HEK293 (cell line): ENCODE results near the gene SYCN.
A peak's percentile ranks its signal among the peaks of the same experiment; 100 is the strongest.

Experiments
- CTCF ChIA-PET: fragments of 350-600 bp; formaldehyde crosslinking; extraction: SDS; loops from one replicate; lab custom pipeline; 2021; ENCODE audit warnings: antibody characterized with exemption; lab: Yijun Ruan, JAX
- POLR2A ChIA-PET: fragments of 300-600 bp; formaldehyde crosslinking; extraction: SDS; loops from one replicate; lab custom pipeline; 2020; ENCODE audit warnings: antibody characterized with exemption, inconsistent platforms; lab: Yijun Ruan, JAX
- H3K27ac ChIP-seq: fragments of 200-500 bp; sonication (Bioruptor generic); 2 replicates; pipeline ENCODE4 v1.5.1; 2014; ENCODE audit warnings: low read depth, low read length, control low read depth, inconsistent platforms; ENCODE audit errors: extremely low read depth
- H3K36me3 ChIP-seq, 2 experiments: fragments of 200-500 bp in 1 of 2; sonication (Bioruptor generic) in 1 of 2; 1 replicate in 1 of 2; 2 replicates in 1 of 2; pipeline ENCODE4 v1.5.1; 2014 to 2017; ENCODE audit warnings: inconsistent platforms in 2 of 2, low read length in 2 of 2; ENCODE audit not compliant: control insufficient read depth in 2 of 2, insufficient read depth in 1 of 2
- H3K4me1 ChIP-seq: fragments of 200-500 bp; sonication (Bioruptor generic); 2 replicates; pipeline ENCODE4 v1.5.1; 2014; ENCODE audit warnings: mild to moderate bottlenecking, low read length, inconsistent platforms; ENCODE audit not compliant: control insufficient read depth, insufficient read depth
- H3K4me3 ChIP-seq: 2 replicates; pipeline ENCODE4 v1.5.1; 2011; ENCODE audit warnings: low read depth, mild to moderate bottlenecking, control low read depth, low read length, moderate library complexity
- H3K9me3 ChIP-seq: fragments of 200-500 bp; sonication (Bioruptor generic); 2 replicates; pipeline ENCODE4 v1.5.1; 2014; ENCODE audit warnings: low read depth, low read length, inconsistent platforms; ENCODE audit not compliant: control insufficient read depth, insufficient read depth
- KLF7 ChIP-seq: fragments of 450-650 bp; formaldehyde crosslinking; IDR thresholded peaks from 2 replicates; pipeline ENCODE4 v1.5.1; 2016; ENCODE audit warnings: missing biosample characterization, missing genetic modification characterization, borderline replicate concordance
- PRDM10 ChIP-seq: fragments of 450-650 bp; formaldehyde crosslinking; IDR thresholded peaks from 2 replicates; pipeline ENCODE4 v1.5.1; 2016; ENCODE audit warnings: missing biosample characterization, missing genetic modification characterization
- TRIM28 ChIP-seq: IDR thresholded peaks from 2 replicates; pipeline ENCODE4 v1.6.1; 2011; ENCODE audit warnings: low read length, control low read depth, borderline replicate concordance
- ZBTB17 ChIP-seq: fragments of 450-650 bp; formaldehyde crosslinking; IDR thresholded peaks from 2 replicates; pipeline ENCODE4 v1.5.1; 2016; ENCODE audit warnings: missing biosample characterization, missing genetic modification characterization
- ZNF138 ChIP-seq: fragments of 450-650 bp; formaldehyde crosslinking; IDR thresholded peaks from 2 replicates; pipeline ENCODE4 v1.5.1; 2016; ENCODE audit warnings: missing biosample characterization, missing genetic modification characterization, borderline replicate concordance
- ZNF174 ChIP-seq: fragments of 450-650 bp; formaldehyde crosslinking; IDR thresholded peaks from 2 replicates; pipeline ENCODE4 v1.5.0; 2017; ENCODE audit warnings: missing biosample characterization, mild to moderate bottlenecking, missing genetic modification characterization
- ZNF792 ChIP-seq: fragments of 450-650 bp; formaldehyde crosslinking; IDR thresholded peaks from 2 replicates; pipeline ENCODE4 v1.5.1; 2016; ENCODE audit warnings: missing biosample characterization, missing genetic modification characterization
- TF ChIP-seq, protein P1 (sequence below): fragments of 450-650 bp; formaldehyde crosslinking; IDR thresholded peaks from 2 replicates; pipeline ENCODE4 v1.5.1; 2017; ENCODE audit warnings: missing biosample characterization, missing genetic modification characterization
- TF ChIP-seq, protein P2 (sequence below): fragments of 450-650 bp; formaldehyde crosslinking; IDR thresholded peaks from 2 replicates; pipeline ENCODE4 v1.5.1; 2016; ENCODE audit warnings: missing biosample characterization, missing genetic modification characterization
- TF ChIP-seq, protein P3 (sequence below): fragments of 450-650 bp; formaldehyde crosslinking; IDR thresholded peaks from 2 replicates; pipeline ENCODE4 v1.5.1; 2016; ENCODE audit warnings: missing biosample characterization, missing genetic modification characterization
- TF ChIP-seq, protein P4 (sequence below): fragments of 450-650 bp; formaldehyde crosslinking; IDR thresholded peaks from 2 replicates; pipeline ENCODE4 v1.5.1; 2016; ENCODE audit warnings: missing biosample characterization, missing genetic modification characterization

SYCN gene

DNA sequence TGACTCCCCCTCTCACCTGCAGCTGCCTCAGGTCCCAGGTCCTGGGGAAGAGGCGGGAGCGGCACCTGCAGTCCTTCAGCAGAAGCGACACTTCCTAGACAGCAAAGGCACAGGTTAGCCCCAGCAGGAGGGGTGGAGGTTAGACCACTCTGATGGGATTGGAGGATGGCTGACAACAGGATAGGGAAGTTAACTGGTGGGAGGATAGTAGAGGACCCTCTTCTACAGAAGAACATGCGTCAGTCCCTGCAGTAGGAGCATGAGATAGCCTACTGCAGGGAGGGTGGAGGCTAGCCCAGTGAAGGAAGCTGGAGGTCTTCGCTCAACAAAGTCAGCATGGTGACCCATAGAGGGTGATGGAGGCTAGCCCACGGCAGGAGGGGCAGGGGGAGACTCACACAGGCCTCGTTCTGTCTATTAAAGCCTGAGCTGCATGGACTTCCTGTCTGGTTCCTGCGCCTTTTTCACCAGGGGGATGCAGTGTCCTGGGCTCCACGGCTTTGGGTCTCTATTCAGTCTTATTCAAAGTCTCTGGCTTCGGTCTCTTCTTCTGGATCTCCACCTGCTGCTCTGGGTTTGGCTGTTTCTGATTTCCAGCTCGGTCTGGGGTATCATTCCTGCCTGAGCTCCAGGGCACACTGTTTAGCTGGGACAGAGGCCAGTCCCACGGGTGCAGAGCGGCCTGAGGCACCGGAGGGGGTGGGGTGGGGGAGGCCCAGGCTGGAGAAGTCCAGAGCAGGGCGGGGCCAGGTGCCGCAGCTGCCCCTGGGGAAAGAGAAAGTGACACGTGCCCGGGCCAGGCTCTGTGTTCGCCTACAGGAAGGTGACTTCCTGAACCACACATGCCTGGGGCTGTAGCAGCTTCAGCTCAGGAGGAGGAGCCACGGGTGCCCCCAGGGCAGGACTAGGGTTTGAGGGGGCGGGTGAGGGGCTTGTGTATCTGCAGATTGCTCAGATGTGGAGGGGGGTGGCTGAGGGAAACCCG is 33.4 kb upstream of the SYCN start (continued):
- TF ChIP-seq PRDM10: peak; percentile 63
- TF ChIP-seq, protein P1, sequence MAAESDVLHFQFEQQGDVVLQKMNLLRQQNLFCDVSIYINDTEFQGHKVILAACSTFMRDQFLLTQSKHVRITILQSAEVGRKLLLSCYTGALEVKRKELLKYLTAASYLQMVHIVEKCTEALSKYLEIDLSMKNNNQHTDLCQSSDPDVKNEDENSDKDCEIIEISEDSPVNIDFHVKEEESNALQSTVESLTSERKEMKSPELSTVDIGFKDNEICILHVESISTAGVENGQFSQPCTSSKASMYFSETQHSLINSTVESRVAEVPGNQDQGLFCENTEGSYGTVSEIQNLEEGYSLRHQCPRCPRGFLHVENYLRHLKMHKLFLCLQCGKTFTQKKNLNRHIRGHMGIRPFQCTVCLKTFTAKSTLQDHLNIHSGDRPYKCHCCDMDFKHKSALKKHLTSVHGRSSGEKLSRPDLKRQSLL (tag by site-specific recombination): no peak
- no peak for TF ChIP-seq ZNF174 (tag by site-specific recombination)
- TF ChIP-seq, protein P2, sequence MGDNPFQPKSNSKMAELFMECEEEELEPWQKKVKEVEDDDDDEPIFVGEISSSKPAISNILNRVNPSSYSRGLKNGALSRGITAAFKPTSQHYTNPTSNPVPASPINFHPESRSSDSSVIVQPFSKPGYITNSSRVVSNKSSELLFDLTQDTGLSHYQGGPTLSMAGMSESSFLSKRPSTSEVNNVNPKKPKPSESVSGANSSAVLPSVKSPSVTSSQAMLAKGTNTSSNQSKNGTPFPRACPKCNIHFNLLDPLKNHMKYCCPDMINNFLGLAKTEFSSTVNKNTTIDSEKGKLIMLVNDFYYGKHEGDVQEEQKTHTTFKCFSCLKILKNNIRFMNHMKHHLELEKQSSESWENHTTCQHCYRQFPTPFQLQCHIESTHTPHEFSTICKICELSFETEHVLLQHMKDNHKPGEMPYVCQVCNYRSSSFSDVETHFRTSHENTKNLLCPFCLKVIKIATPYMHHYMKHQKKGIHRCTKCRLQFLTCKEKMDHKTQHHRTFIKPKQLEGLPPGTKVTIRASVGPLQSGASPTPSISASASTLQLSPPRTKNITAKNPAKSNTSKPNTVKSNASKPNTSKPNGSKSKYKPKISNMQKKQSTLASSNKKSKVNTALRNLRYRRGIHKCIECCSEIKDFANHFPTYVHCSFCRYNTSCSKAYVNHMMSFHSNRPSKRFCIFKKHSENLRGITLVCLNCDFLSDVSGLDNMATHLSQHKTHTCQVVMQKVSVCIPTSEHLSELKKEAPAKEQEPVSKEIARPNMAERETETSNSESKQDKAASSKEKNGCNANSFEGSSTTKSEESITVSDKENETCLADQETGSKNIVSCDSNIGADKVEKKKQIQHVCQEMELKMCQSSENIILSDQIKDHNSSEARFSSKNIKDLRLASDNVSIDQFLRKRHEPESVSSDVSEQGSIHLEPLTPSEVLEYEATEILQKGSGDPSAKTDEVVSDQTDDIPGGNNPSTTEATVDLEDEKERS (tag by site-specific recombination): no peak; the same call in 1 of the 2 replicates
- TF ChIP-seq, protein P3, sequence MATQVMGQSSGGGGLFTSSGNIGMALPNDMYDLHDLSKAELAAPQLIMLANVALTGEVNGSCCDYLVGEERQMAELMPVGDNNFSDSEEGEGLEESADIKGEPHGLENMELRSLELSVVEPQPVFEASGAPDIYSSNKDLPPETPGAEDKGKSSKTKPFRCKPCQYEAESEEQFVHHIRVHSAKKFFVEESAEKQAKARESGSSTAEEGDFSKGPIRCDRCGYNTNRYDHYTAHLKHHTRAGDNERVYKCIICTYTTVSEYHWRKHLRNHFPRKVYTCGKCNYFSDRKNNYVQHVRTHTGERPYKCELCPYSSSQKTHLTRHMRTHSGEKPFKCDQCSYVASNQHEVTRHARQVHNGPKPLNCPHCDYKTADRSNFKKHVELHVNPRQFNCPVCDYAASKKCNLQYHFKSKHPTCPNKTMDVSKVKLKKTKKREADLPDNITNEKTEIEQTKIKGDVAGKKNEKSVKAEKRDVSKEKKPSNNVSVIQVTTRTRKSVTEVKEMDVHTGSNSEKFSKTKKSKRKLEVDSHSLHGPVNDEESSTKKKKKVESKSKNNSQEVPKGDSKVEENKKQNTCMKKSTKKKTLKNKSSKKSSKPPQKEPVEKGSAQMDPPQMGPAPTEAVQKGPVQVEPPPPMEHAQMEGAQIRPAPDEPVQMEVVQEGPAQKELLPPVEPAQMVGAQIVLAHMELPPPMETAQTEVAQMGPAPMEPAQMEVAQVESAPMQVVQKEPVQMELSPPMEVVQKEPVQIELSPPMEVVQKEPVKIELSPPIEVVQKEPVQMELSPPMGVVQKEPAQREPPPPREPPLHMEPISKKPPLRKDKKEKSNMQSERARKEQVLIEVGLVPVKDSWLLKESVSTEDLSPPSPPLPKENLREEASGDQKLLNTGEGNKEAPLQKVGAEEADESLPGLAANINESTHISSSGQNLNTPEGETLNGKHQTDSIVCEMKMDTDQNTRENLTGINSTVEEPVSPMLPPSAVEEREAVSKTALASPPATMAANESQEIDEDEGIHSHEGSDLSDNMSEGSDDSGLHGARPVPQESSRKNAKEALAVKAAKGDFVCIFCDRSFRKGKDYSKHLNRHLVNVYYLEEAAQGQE (tag by site-specific recombination): no peak
- TF ChIP-seq ZBTB17: no peak
- TF ChIP-seq ZNF792 (tag by site-specific recombination): no peak
- TF ChIP-seq, protein P4, sequence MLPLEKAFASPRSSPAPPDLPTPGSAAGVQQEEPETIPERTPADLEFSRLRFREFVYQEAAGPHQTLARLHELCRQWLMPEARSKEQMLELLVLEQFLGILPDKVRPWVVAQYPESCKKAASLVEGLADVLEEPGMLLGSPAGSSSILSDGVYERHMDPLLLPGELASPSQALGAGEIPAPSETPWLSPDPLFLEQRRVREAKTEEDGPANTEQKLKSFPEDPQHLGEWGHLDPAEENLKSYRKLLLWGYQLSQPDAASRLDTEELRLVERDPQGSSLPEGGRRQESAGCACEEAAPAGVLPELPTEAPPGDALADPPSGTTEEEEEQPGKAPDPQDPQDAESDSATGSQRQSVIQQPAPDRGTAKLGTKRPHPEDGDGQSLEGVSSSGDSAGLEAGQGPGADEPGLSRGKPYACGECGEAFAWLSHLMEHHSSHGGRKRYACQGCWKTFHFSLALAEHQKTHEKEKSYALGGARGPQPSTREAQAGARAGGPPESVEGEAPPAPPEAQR: no peak
- no peak for TF ChIP-seq ZNF138 (tag by site-specific recombination)
- no peak for TF ChIP-seq TRIM28

DNA sequence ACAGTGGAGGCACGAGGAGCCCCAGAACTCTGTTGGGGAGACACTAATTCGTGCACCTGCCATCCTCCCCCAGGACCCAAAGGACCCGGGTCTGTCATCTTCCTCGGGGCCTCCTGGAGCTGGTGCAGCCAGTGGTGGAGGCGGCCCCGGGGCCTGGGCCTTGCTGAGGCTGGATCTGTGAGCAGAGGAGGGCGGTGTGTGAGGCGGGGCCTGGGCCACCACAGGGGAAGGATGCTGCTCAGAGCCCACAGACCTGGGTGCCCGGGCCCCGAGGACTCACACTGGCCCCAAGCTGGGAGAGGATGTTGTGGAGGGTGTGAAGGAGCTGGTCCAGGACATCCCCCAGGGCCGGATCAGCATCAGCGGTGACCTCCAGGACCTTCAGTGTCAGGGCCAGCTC is 32.5 kb upstream of the SYCN start:
- ChIA-PET POLR2A (interaction anchor here (0.5 kb wide), 1 partner anchor 61 kb away, joined by 9 read pairs; no protein-coding TSS in a partner anchor), CTCF (interaction anchor here (1.1 kb wide), 1 partner anchor 31 kb away, joined by 3 read pairs; no protein-coding TSS in a partner anchor)

More for the DNA sequence above, 32.5 kb upstream of the SYCN start:
- Histone ChIP-seq H3K27ac (no peak overlapping the region), H3K9me3 (no peaks in the 10 kb centered on the region)
- no peak for TF ChIP-seq KLF7 (tag by site-specific recombination)
- TF ChIP-seq PRDM10: peak; percentile 48; the same call in 1 of the 2 replicates
- TF ChIP-seq, all 188 proteins: peak for 1
- Histone ChIP-seq H3K36me3 (no peaks in the 10 kb centered on the region), H3K4me3 (no peak overlapping the region), H3K4me1 (peaks cover 5% of the 10 kb centered on the region; the same call in 1 of the 2 replicates)
